ENCODE data around the gene GSG1.
"Not testable (repeated sequence)": the region's sequence is repeated elsewhere in the genome, so short reads cannot be mapped to it uniquely, and the experiment has no call there.

GSG1 gene

GRCh38 chr12:13093191-13093847 lies 10.1 kb downstream of the GSG1 start:
- DNase-seq (ENCODE audit: low read depth in 2 of 2), result no peak

DNA sequence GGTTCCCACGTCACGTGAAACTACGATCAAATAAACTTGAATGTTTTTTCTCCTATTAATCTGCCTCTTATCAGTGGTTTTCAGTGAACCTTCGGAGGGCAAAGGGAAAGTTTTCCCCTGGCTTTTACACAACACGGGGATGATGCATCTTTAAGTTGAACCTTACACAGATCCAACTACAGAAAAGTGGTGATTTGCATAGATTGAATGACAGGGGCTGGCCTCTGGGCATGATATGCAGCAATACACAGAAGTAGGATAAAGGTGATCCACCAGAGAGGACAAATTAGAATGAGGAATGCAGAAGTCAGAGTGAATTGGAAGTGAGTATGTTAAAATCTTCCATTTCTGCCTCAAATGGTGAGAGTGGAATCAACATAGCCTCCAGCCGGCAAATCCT lies 11.6 kb downstream of the GSG1 start:
- DNase-seq (ENCODE audit: low read depth in 2 of 2), result no peak

DNA sequence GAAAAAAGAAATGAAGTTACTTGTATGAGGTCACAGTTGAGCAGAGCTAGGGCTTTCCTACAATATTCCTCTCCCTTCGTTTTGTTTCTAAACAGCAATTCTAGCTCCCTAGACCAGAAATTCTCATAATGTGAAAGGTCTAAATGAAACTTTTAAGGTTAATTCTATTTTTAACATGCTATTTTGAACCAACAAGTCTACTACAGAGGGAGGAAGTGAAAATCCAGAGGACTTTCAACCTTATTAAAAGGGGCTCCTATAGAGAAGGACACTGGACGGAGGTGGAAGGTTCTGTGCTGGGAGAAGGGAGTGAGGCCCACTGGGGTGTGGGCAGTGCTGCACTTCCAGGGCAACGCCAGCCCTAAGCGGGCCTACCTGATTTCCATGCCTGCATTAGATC lies 13.4 kb downstream of the GSG1 start:
- no peak for DNase-seq (ENCODE audit: low read depth in 2 of 2)

GRCh38 chr12:13088496-13088895 lies 15.0 kb downstream of the GSG1 start:
- DNase-seq (ENCODE audit: low read depth in 2 of 2), result no peak

- DNase-seq (ENCODE audit: low read depth in 2 of 2), result no peak
These were observed 15.7 kb downstream of the GSG1 start for GRCh38 chr12:13087766-13088165.

- no peak for DNase-seq (ENCODE audit: low read depth in 2 of 2)
These were observed 17.3 kb downstream of the GSG1 start for GRCh38 chr12:13085968-13086686.

DNA sequence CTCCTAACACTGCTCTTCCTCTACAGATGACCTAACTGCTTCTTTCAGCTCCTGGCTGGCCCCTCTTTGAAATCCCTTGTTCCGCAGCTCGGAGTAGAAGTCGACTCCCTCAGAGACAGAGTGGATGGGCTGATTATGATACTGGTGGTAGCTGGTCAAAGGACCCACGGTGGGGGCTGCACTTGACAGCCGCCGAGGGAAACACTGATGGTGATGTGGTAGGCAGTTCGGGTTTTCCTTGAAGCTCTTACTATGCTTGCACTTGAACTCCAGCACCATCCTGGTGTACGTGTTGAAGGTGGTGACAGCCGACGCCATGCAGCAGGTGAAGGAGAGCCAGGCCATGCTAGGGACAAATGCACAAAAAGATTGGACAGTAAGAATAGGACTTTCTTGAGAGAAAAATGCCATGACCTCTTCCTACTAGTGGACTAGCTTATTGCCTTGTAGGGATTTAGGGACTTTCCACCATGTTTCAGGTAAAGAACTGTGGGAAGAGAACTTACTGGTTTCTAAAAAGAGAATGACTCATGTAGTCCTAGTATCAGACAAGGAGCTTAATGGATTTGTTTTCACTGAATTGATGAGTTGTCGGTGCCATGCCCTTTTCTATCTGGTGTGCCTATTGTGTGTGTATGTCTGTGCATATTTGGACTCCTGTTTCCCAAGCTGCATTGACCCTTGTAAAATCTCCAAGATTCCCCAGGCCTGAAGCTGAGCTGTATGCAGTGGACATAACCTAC lies 18.4 kb downstream of the GSG1 start:
- DNase-seq (ENCODE audit: low read depth in 2 of 2), result no peak

- not testable (repeated sequence) for DNase-seq (ENCODE audit: low read depth in 2 of 2)
These were observed 19.8 kb downstream of the GSG1 start for GRCh38 chr12:13083638-13084037.

DNA sequence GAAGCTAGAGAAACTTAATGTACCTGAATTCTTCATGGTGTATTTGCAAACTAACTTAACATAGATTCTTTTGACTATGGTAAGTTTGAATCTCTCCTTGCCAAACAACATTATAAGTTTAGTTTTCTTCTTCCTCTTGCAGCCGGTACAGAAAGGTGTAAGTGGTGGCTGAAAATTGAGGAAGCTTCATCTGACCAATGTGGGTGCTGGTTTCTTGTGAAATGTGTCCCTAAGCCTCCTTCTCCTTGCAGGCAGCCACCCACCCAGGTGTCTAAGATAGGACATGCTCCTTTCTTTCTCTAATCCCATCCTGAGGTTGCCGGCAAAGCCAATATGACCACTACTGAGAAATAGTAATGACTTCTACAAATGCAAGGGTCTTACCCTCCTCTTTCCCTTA lies 20.6 kb downstream of the GSG1 start:
- no peak for DNase-seq (ENCODE audit: low read depth in 2 of 2)

- DNase-seq (ENCODE audit: low read depth in 2 of 2), result no peak
These were observed 23.2 kb downstream of the GSG1 start for GRCh38 chr12:13080266-13080665.

DNA sequence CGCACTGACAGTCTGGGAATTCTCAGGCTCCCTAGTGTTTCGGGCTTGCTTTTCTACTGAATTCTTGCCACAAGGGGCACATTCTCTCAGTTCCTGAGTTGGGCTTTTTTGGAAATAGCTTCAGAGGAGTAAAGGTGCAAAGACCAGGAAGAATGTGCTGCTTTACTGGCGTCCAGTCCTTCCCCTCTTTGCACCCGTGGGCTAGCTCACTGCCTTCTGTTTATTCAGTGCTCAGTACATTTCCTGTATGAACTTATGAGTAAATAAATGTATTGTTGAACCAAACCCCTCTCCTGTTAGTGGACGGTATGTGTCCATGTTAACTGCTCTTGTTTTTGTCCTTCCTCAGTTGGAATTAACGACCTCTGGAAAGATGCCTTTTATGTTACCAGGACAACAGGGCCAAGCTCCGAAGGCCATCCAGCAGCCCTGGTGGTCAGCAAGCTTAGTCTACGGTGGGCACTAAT lies 24.0 kb downstream of the GSG1 start:
- no peak for DNase-seq (ENCODE audit: low read depth in 2 of 2)

DNA sequence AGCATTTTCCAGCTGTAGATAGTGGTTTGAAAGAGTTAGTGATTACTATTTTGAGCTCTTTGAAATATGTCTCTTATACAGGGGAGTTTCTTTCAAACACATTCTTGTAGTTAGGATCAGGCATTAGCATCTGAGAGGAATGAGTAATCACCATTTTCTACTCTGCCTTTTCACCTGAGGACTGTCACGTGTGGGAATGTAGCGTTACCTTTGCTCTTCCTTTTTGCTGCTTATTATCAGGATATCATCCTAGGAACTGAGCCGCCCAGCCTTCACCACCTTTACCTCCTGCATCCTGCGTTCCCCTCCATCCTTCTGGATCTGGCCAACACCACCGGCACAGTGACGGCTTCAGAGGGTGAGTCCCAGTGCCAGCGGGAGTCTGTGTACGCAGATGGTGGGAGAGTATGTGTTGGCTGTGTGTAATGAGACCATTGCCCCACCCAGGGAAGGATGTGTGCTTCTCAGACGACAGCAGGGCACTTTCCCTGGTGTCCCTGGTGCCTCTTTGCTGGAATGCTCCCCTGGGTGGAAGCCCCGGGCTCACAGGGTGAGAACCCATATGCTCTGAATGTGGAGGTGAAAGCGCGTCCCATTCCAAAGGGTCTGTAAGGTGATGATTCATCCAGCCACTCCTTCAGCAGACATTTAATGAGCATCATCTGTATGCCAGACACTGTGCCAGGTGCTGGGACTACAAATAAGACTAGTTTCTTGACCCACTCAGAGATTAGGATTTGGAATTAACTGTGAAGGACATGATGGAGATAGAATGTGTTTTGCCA lies 27.5 kb downstream of the GSG1 start:
- no peak for DNase-seq (ENCODE audit: low read depth in 2 of 2)

DNA sequence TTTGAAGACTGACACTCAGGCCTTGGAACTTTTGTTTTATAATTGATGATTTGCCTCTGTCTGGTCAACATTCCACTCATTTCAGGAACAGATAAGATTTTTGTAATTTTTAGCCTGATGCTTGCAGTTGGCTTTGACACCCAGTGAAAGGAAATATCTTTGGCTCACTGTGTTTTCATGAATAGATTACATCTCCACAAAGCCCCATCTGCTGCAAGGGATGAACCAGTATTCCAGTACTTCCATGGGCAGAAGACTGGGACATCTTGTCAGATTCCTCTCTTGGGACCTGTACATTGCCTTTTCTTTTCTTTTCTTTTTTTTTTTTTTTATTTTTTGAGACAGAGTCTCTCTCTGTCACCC lies 28.4 kb downstream of the GSG1 start:
- DNase-seq (ENCODE audit: low read depth in 2 of 2), result no peak

DNA sequence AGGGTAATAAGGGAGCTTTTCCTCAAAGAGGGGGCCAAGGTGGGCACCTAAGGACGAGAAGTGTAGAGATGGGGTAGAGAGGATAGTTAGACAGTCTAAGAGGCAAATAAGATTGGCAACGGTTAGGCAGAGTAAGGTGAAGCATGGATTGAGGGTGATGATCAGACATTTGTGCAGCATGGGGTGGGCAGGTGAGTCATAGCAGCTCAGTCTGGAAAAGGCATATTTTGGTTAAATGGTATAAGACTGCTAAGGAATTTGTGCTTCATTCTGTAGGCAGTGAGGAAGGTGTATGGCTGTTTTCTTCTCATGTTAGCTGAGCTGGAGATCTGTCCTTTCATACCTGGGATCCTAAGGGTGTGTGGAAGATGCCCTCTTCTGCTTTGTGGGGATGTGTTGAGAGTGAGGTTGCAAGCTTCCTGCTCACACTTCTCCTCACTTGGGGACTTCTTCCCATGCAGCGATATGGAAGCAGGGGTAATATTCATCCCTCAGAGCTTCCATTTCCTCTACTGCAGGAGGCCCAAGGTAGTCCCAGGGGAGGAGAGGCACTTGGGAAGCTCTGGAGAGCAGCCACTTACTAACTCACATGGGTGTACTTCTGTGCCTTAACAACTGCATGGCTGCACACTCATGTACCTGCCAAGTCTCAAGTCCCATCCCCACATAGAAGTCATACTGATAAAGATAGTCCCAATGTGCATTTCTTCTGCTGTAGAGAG lies 28.9 kb downstream of the GSG1 start:
- DNase-seq (ENCODE audit: low read depth in 2 of 2), result no peak

- no peak for DNase-seq (ENCODE audit: low read depth in 2 of 2)
These were observed 30.3 kb downstream of the GSG1 start for GRCh38 chr12:13073173-13073572.

GRCh38 chr12:13071305-13072280 lies 31.9 kb downstream of the GSG1 start:
- no peak for DNase-seq (ENCODE audit: low read depth in 2 of 2)

DNA sequence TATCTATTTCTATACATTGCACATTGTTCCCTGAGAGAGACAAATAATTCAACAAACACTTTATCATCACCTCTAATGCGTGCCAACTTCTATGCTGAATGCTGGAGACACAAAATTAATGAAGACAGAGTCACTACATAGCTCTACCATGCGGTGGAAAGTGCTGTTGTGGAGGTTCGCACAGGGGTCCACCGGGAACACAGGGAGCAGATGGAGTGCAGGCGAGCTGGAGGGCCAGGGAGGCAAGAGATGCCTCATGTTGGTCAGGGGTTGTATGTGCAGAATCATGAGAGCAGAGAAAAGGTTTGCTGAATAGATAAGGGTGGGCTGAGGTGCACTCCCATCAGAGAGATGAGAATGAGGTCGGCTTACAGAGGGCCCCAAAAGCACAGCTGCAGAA lies 34.1 kb downstream of the GSG1 start:
- no peak for DNase-seq (ENCODE audit: low read depth in 2 of 2)

DNA sequence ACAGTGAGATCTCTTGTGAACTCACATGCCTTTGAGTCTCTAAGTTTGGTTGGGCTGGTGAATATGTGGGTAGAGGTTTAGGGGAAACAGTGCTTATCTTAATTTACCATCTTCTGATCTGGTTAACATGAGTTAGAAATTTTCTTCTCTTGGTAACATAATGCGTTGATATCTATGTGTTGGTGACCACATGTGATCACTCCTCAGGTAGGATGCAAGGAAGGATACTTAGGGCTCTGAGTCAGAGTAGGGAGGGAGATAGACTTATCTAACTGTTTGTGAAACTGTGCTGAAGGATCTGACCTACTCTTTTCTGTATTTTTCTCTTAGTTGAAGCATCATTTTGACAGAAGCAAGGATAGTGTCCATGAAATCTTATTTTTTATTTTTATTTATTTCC lies 36.1 kb downstream of the GSG1 start:
- DNase-seq (ENCODE audit: low read depth in 2 of 2), result no peak

DNA sequence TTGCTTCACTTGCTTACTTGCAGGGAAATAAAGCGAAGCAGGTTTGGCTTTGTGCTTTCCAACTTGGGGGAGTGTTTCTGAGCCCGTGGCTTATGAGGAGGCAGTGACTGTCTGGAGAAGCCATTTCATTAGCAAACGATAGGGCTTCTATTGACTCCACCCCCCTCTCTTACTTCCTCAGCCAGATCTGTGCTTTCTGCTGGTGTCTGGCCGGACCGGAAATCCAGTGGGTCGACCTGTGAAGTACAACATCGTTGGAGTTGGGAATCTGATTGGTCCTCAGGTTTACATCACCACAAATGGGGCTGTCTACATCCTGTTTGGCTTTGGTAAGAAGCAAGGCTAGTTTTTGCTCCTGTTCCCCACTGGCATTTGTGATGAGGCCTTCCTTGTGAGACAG lies 37.0 kb downstream of the GSG1 start:
- DNase-seq (ENCODE audit: low read depth in 2 of 2), result no peak

DNA sequence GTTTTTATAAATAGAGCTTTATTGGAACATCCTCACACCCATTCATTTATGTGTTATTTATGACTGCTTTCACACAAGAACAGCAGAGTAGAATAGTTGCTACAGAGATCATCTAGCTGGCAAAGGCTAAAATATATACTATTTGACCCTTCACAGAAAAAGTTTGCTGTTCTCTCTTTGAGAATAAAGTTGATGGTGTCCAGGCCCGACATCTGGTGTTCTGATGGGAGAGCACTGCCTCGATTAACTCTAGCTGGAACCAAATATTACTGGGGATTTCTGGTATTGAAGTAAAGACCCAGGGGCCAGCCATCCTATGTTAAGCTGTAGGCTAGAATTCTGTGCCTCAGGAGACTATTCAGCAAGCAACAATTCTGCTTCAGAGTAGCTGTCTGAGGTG lies 37.5 kb downstream of the GSG1 start:
- no peak for DNase-seq (ENCODE audit: low read depth in 2 of 2)
